WI38 (cell line): ENCODE measurements around the gene TRERF1.

Source experiments
- H3K4me3 ChIP-seq: 2 replicates; pipeline ENCODE4 v1.5.1; 2011; ENCODE audit warnings: low read depth, mild to moderate bottlenecking, control low read depth, low read length
- TF ChIP-seq, protein P1 (sequence below): IDR thresholded peaks from 2 replicates; pipeline ENCODE4 v1.5.1; 2012; ENCODE audit warnings: low read depth, mild to moderate bottlenecking, control low read depth, low read length

The TRERF1 gene

DNA sequence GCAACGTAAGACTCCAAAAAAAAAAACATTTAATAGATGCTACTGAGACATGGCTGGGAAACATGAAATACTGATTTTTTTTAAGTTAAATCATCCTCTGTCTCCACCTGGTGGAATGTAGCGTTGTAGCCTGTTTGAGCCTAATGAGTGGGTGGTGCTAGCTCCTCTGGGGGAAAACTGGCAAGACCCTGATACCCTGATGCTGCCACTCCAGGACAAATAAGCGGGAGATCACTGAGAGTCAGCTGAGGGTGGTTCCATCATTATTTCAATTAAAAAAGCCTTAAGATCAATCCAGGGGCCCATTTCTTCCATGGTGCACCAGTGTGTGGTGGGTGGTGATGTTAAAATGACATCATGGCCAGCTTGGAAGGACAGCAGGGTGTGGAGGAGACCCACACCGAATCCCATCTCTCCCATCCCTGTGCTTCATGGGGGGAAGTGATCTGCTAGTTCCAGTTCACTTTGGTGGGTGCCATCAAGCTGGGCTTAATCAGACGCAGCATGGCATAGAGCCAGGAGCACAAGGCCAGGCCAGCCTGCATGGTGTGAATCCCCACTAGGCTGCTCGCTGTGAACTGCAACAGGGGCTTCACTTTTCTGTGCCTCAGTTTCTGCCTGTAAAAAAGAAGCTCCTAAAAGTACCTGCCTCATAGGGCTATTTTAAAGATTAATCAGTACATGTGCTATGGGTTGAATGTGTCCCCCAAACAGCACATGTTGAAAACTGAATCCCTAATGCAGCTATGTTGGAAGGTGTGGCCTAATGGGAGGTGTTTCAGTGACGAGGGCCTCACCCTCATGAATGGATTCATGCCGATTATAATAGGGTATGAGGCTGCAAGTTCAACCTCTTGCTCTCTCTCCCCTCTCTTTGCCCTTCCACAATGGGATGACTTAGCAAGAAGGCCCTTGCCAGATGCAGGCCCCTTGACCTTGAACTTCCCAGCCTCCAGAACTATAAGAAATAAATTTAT lies 221.1 kb downstream of the TRERF1 start:
- no peak overlapping the region for H3K4me3 ChIP-seq
- TF ChIP-seq, protein P1, sequence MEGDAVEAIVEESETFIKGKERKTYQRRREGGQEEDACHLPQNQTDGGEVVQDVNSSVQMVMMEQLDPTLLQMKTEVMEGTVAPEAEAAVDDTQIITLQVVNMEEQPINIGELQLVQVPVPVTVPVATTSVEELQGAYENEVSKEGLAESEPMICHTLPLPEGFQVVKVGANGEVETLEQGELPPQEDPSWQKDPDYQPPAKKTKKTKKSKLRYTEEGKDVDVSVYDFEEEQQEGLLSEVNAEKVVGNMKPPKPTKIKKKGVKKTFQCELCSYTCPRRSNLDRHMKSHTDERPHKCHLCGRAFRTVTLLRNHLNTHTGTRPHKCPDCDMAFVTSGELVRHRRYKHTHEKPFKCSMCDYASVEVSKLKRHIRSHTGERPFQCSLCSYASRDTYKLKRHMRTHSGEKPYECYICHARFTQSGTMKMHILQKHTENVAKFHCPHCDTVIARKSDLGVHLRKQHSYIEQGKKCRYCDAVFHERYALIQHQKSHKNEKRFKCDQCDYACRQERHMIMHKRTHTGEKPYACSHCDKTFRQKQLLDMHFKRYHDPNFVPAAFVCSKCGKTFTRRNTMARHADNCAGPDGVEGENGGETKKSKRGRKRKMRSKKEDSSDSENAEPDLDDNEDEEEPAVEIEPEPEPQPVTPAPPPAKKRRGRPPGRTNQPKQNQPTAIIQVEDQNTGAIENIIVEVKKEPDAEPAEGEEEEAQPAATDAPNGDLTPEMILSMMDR: peak; percentile 21; the same call in 1 of the 2 replicates

DNA sequence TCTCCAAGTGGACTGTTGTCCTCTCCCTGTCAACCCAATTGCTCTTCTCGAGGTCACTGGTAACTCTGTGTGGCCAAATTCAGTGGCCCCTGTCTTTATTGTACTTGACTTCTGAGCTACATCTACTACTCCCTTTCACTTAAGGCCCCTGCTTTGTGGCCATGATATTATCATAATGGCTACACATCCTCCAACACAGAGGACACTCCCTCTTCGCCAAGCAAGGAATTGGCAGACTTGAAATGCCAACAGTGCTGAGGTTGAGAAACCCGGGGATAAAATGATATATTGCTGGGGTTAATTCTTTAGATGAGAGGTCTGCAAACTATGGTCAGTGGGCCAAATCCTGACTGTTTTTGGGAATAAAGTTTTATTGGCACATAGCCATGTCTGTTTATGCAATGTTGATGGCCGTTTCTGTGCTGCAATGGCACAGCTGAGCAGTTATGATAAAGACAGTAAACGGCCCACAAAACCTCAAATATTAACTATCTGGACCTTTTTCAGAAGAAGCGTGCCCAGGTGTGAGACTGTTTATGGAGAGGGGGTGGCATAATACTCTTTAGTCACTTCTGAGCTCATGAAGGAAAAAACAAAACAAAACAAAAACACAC lies 222.1 kb downstream of the TRERF1 start:
- TF ChIP-seq, protein P1: no peak
- H3K4me3 ChIP-seq: no peak overlapping the region

- TF ChIP-seq, protein P1: no peak
- H3K4me3 ChIP-seq: no peak overlapping the region
Observed at GRCh38 chr6:42228305-42228704, 223.4 kb downstream of the TRERF1 start.

DNA sequence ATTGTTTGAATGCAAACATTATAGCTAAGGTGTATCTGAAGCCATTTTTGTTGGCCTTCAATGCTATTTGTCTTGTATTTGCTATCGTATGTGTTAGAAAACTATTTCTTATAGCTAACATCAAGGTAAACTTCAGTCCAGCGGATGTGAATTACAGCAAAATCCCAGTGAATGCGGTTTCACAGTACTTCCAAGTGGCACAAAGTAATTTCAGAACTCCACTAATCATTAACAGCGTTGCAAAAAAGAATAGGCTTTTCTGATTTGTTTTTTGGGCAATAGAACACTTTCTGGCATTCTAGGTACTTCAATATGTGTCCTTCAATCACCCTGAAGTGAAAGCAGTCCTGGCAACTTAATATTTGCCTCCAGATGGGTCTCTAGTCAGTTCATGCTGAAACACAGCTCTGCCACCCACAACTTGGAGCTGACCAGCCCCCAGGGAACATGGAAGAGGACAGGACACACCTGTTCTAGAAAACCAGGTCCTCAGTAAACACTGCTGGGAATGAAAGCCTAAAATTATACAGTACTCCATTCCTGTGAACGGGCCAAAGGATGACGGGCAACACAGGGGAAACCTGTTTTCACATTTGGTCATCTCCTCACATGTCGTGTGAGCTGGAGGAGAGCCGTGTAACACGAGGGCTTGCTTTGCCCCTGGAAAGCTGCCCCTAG lies 224.4 kb downstream of the TRERF1 start:
- TF ChIP-seq, protein P1: no peak
- H3K4me3 ChIP-seq: peak overlapping the region; percentile 22; the same call in 1 of the 2 replicates

DNA sequence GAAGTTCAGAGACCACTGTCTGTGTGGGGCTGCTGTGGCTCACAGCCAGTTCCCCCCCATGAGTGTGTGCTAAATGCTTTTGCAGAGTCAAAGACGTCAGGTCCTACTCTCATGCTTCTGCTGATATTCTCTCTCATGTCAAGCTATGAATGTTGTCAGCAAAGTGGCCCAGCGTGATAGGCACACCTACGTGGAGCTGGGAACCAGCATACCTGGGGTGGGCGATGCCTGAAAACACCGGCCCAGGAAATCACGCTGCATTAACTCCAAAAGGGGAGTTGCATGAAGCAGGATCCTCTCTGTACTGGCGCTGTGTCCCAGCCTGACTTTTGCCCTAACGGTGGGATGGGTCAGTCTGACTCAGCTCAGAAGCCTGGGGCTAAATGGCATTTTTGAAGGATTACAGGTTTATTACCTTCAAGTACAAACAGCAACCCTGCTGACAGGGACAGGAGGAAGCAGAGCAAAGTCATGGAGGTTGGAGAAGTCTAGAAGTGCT lies 225.0 kb downstream of the TRERF1 start:
- TF ChIP-seq, protein P1: no peak
- H3K4me3 ChIP-seq: peak overlapping the region; percentile 22; the same call in 1 of the 2 replicates

- no peak overlapping the region; the same call in 1 of the 2 replicates for H3K4me3 ChIP-seq
- TF ChIP-seq, protein P1: no peak
Observed at GRCh38 chr6:42226161-42226611, 225.5 kb downstream of the TRERF1 start.
